GM12891 (cell line): ENCODE measurements around the gene CTSW.
"Not testable (repeated sequence)": the region's sequence is repeated elsewhere in the genome, so short reads cannot be mapped to it uniquely, and the experiment has no call there.

ENCODE experiments used
- DNase-seq: peaks from one replicate; pipeline ENCODE4 v3.0.0; 2011; ENCODE audit warnings: low spot score; ENCODE audit not compliant: insufficient read length
- FAIRE-seq: peaks from 2 replicates; lab custom pipeline; 2011; peaks lifted over from hg19 to GRCh38; lab: Jason Lieb, UNC
- PAX5 ChIP-seq: IDR thresholded peaks from 2 replicates; pipeline ENCODE4 v1.6.1; 2011; ENCODE audit warnings: low read length, moderate library complexity, mild to moderate bottlenecking; ENCODE audit not compliant: insufficient read depth, severe bottlenecking
- POLR2A ChIP-seq: IDR thresholded peaks from 2 replicates; pipeline ENCODE4 v1.6.1; 2011; ENCODE audit warnings: low read depth, low read length, control low read depth
- POLR2AphosphoS5 ChIP-seq: IDR thresholded peaks from 2 replicates; pipeline ENCODE4 v1.6.1; 2011; ENCODE audit warnings: low read depth, low read length, control low read depth
- POU2F2 ChIP-seq: IDR thresholded peaks from 2 replicates; pipeline ENCODE4 v1.6.1; 2011; ENCODE audit warnings: low read depth, mild to moderate bottlenecking, control low read depth, low read length, moderate library complexity
- SPI1 ChIP-seq: IDR thresholded peaks from 2 replicates; pipeline ENCODE4 v1.6.1; 2011; ENCODE audit warnings: low read depth, low read length, control low read depth
- TAF1 ChIP-seq: IDR thresholded peaks from 2 replicates; pipeline ENCODE4 v1.6.1; 2011; ENCODE audit warnings: low read depth, low read length, control low read depth

CTSW gene

GRCh38 chr11:65885808-65886536 lies 6.3 kb downstream of the CTSW start:
- FAIRE-seq (no peak), DNase-seq (no peak)
- TF ChIP-seq POU2F2 (no peak), SPI1 (no peak), POLR2AphosphoS5 (no peak), PAX5 (no peak), TAF1 (no peak), POLR2A (no peak)

DNA sequence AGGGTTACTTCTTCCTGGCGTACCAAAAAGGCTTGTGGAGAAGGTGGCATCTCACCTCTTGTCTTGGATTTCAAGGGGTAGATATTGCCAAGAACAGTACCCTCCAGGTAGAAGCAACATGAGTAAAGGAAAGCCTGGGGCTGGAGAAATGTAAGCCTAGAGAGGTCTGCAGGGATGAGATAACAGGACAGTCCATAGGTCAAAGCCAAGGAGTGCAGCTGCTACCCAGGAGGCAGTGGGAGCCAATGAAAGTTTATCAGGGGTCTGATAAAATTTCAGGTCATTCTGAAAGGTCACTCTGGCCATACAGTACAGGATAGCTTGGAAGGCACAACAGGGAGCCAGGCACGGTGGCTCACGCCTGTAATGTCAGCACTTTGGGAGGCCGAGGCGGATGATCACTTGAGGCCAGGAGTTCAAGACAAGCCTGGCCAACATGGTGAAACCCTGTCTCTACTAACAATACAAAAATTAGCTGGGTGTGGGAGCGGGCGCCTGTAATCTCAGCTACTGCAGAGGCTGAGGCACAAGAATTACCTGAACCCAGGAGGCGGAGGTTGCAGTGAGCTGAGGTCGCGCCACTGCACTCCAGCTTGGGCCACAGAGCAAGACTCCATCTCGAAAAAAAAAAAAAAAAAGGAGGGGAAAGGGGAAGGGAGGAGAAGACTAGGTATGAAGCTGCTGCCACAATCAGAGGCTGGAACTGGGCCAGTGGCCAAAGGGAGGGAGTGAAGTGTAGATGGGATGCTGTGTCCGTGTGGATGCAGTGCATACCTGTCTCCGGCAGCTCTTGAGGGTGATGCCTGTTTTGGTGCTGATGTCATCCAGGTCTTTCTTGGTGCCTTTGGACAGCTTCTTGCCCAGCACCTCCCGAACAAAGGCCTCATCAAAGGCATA lies 7.4 kb downstream of the CTSW start:
- FAIRE-seq, result no peak
- DNase-seq, result no peak
- TF ChIP-seq POLR2AphosphoS5 (no peak), POU2F2 (no peak), PAX5 (no peak), POLR2A (no peak), SPI1 (no peak), TAF1 (no peak)

GRCh38 chr11:65887723-65888162 lies 8.1 kb downstream of the CTSW start:
- no peak for DNase-seq
- no peak for FAIRE-seq
- TF ChIP-seq PAX5 (no peak), SPI1 (no peak), POU2F2 (no peak), POLR2AphosphoS5 (no peak), TAF1 (no peak), POLR2A (no peak)

DNA sequence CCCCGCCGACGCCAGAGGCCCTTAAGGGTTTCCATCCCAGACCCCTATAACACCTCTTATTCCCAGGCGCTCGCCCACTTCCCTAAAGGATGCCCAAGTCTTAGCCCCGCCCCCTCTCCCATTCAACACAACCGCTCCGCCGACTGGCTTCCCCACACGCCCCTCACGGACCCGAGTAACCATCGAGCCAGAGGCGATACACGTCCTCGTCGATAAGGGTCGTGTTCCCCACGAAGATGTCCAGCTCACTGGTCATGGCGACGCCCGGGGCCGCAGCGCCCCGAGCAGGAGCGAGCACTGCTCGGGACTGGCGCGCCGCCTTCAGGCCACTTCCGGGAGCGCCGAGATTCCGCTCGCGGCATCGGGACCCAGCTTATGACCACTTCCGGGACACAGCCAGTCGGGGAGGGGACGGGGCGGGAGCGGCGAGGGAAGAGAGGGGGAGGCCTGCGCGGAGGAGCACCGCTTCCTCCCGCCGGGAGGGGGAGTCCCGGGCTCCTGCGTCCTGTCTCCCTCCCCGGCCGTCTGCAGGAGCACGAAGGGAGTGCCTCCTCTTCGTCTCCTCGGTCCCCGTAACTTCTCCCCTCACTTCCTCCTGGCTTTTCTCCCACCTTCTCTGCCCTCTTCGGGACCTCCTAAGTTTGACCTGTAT lies 8.7 kb downstream of the CTSW start, which contains the start of gene FIBP:
Gene FIBP, minus strand, starts transcription at position 309 of the 652 bp plus-strand sequence. Its CDS starts 53 bp downstream, at position 256.
- FAIRE-seq (peak; percentile 92), DNase-seq (peak; percentile 97)
- no peak; the same call in 1 of the 2 replicates for TF ChIP-seq TAF1
- TF ChIP-seq POU2F2, result peak; percentile 51; the same call in 1 of the 2 replicates
- peak; percentile 83 for TF ChIP-seq POLR2AphosphoS5
- peak; percentile 58; the same call in 1 of the 2 replicates for TF ChIP-seq SPI1
- peak; percentile 83 for TF ChIP-seq POLR2A

DNA sequence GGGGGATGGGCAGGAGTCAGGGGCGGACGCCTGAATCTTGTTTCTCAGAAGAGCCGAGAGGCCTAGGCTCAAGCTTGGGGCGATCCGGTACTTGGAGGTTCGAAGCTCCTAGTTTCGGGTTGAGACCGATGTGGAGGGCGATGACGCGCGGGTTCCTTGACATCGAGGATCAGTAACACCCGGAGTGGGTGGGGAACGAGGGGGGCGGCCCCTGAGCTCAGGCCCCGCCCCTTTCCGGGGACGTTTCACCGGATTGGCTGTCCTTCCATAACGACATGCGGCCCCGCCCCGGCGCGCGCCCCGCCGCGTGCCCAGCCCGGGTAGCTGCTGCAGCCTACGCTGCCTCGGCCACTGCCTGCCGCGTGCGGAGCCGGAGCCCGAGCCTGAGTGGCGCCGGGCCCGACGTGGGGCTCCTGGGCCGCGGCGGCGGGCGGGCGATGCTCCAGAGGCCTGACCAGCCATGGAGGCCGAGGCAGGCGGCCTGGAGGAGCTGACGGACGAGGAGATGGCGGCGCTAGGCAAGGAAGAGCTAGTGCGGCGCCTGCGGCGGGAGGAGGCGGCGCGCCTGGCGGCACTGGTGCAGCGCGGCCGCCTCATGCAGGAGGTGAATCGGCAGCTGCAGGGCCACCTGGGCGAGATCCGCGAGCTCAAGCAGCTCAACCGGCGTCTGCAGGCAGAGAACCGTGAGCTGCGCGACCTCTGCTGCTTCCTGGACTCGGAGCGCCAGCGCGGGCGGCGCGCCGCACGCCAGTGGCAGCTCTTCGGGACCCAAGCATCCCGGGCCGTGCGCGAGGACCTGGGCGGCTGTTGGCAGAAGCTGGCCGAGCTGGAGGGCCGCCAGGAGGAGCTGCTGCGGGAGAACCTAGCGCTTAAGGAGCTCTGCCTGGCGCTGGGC lies 10.9 kb downstream of the CTSW start, which contains the start of gene CCDC85B:
Gene CCDC85B, plus strand, starts transcription at position 350 of the 895 bp plus-strand sequence. Its CDS starts 111 bp downstream, at position 461.
- DNase-seq (peak; percentile 86), FAIRE-seq (peak; percentile 91)
- TF ChIP-seq SPI1 (no peak), POLR2A (peak; percentile 80), POLR2AphosphoS5 (peak; percentile 77), TAF1 (peak; percentile 55; the same call in 1 of the 2 replicates), PAX5 (no peak)

DNA sequence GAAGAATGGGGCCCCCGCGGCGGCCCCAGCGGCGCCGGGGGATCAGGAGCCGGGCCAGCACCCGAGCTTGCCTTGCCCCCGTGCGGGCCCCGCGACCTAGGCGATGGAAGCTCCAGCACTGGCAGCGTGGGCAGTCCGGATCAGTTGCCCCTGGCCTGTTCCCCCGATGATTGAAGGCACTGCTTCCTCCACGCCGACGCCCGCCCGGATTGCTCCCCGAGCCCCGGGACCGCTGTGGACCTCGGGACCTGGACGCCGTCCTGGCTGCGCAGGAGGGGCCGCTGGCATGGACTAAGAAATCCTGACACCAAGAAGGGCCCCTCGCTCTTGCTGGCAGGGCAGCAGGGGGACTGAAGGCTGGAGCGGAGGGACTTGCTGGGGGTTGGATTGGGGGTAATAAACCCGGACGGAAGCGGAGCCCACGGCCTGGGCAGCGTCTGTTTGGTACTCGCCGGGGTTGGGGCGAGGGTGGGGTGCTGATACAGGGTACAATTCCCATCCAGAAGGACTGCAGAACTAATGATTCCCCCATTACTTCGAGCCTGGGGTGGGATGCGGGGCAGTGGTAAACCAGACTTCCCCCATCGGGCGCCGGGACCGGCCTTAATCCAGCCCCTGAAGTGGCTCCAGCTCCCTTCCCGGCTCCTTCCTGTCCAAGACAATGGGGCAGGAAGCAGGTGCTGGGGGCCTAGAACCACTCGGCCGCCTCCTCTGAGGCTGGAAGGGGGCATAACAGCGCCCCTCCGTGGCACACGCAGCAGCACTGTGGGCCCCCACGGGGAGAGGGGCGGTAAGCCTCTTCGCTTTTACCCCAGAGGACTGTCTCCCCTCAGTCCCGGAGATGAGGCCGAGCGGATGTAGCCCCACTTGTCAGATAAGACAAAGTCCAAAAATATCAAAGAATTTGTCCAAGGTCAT lies 11.8 kb downstream of the CTSW start:
- no peak for TF ChIP-seq SPI1
- TF ChIP-seq TAF1, result 0 out of 2 replicates have a peak, but pooled peaks have one; percentile 10
- DNase-seq, result no peak
- FAIRE-seq, result no peak

DNA sequence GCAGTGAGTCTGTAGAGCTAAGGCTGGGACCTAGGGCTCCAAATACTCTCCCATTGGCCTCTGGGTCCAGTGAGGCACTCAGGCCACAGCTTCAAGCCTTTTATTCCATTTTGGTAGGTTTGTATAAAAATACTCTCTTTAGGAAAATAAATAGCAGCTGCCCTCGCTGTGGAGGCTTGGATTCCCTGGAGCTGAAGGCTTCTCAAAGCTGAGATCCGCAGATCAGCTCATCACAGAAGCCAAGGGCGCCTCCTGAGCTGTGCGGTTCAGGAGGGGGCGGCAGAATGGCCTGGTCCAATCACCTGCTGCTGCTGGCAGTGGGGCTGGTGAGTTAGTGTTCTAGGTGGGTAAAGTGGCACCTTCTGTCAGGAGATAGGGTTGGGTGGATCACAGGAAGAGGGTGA lies 12.5 kb downstream of the CTSW start:
- DNase-seq, result not testable (repeated sequence)
- FAIRE-seq, result peak; percentile 48

DNA sequence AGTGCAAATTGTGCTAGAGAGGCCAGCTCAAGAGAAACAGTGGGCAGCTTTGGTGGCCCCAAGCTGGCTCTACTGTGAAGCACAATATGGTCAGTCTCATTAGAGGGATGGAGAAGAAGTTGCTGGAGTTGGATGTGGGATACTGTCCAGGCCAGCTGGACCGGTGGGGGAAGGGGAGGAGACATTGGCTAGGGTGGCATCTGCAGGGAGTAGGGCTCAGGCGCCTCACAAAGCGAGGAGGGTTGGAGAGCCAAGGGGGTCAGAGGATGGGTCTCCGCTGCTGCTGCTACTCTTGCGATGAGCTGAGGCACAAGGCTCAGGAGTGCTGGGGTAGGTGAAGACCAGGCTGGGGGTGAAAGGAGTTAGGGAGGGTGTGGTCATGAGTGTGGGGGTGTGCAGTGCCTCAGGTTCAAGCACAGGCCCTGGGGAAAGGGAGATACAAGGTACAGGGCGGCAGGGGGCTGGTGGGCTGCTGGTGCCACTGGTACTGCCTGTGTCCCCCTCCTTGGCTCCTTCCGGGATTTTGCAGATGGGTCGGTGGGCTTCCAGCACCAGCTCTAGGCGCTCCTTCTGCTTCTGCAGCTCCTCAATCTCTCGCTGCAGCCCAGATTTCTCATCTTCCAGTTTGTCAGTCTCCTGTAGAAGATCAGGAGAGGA lies 13.2 kb downstream of the CTSW start:
- no peak for DNase-seq
- TF ChIP-seq POLR2A, result peak; percentile 19; the same call in 1 of the 2 replicates
- TF ChIP-seq SPI1, result no peak

More for the DNA sequence above, 13.2 kb downstream of the CTSW start:
- FAIRE-seq, result no peak
